GM21367 (cell line): ENCODE data around the gene SASH1.

Experiments
- ATAC-seq: cut with Tn5 transposase; IDR thresholded peaks from one replicate; pipeline ENCODE4 v1.9.1; 2021; ENCODE audit not compliant: unreplicated experiment

The SASH1 gene

DNA sequence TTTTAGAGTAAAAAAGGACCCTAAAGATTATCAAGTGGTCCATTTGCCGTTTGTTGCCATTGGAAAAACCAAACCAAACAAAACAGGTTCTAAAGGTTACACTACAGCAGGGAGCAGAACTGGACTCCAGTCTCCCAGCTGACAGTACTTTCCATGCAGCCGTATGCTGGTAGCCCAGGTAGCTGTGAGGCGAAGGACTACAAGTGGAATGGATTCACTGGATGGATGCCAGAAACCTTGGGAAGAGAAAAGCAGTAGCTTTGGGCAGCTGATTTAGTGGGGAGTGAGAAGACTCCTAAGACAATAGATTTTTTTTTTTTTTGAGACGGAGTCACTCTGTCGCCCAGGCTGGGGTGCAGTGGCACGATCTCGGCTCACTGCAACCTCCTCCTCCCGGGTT lies 88.3 kb downstream of the SASH1 start:
- ATAC-seq, result no peak

DNA sequence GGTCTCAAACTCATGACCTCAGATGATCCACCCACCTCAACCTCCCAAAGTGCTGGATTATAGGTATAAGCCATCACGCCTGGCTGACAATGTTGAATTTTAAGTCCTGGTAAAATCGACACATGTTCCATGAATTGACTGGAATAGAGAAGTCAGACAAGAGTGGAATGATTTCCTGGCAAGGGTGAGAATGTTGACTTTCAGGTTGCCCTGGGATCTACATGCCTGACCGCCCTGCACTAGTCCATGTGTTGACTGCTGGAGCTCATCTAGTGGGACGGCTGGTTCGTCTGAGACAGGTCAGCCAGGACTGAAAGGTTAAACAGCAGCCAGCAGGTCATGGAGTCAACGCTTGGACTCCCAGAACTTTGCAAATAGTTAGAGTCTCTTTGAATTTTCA lies 88.8 kb downstream of the SASH1 start:
- no peak for ATAC-seq

DNA sequence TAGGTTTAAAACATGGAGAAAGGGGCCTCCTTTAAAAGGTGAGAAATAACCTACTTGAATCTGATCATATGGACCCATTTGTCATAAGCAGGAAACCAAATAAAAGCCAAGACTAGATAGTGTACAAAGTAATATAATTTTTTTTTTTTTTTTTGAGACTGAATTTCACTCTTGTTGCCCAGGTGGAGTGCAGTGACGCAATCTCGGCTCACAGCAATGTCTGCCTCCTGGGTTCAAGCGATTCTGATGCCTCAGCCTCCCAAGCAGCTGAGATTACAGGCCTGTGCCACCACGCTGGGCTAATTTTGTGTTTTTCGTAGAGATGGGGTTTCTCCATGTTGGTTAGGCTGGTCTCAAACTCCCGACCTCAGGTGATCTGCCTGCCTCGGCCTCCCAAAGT lies 89.2 kb downstream of the SASH1 start:
- ATAC-seq, result no peak

DNA sequence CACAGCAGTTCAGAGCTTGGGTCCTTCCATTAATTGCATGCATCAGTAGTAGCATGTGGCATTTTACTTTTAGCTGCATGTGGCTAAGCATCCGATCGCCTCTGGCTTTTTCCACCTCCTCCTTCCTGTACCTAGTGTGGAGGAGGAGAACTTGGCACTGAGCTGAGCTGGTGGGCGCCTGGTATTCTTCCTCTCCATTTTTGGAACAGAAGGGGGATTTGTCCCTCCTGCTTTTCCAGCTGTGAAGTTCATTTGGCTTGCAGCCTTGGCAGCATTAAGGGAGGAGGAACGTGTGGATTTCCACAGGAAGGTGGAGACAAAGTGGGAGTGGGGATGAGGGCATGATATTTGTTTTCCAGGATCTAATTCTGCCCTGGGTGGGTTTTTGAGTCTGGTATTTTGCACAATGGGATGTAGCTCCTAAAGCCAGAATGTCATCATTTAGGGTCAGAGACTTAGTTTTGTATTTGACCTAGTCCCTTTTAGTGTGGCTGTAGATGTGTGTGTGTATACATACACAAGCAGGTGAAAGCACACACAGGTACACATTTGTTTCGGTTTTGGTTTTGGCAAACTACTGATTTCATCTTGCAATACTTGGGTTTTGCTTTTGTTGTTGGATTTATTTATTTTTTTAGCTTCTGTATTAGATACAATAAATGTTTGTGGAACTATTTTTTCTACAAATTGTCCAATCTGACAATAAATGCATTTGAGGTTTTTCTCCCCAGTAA lies 90.0 kb downstream of the SASH1 start:
- ATAC-seq, result no peak

DNA sequence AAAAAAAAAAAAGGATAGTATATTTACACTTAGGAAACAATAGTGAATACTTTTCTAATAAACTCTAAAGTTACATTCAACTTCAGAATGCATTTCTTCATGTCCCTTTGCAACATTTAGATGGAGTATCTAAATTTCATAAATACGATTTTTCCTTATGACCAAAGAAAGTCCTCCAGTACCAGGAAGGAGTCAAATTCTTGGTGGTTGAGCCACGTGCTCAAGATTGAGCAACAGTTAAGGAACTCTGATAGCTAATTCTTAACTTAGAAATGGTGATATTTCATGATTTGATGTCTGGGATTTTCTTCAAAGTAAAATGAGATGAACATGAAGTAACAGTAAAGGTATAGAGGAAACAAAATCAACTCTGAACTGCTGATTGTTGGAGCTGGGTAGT lies 92.7 kb downstream of the SASH1 start:
- ATAC-seq, result no peak

DNA sequence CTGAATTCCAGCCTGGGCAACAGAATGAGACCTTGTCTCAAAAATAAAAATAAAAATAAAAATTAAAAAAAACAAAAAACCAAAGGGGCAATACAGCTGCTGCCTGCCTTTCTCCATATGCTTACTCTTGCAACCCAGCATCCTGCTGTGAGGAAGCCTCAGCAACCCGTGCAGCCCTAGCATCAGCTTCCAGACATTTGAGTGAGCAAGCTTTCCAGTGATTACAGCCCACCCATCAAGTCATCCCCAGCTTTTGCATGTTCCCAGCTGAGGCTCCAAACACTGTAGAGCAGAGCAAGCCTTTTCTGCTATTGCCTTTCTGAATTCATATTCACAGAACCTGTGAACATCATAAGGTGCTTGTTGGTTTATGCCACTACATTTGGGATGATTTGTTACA lies 93.8 kb downstream of the SASH1 start:
- no peak for ATAC-seq

DNA sequence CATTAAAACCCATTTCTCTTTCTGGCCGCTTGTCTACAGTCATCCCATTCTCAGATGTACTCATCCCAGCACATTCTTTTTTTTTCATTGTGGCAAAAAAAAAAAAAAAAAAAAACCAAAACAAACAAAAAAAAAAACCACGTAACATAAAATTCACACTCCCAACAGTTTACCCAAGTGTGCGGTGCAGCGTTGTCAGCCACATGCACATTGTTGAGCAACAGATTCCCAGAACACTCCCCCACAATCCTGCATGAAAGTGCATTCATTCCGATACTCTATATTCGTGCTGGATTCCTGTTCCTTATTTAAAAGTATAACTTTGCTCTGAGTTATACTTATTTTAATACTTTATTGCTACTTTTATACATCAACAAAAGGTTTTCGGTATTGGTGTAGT lies 96.0 kb downstream of the SASH1 start:
- no peak for ATAC-seq

DNA sequence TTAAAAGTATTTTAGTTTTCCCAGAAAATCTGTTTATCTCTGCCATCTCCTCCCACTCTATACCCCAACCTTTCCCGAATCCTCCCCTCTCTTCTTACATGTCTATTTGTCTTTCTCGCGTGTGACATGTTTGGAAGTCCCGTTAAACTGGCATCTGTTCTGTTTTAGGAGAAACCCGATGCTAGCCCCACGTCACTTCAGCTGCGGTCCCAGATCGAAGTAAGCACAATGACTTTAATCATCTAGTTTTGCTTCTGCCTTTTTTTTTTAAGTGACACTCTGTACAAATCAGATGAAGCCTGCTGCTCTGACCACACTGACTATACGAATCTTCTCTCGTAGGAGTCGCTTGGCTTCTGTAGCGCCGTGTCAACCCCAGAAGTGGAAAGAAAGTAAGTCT lies 97.4 kb downstream of the SASH1 start:
- ATAC-seq, result no peak

DNA sequence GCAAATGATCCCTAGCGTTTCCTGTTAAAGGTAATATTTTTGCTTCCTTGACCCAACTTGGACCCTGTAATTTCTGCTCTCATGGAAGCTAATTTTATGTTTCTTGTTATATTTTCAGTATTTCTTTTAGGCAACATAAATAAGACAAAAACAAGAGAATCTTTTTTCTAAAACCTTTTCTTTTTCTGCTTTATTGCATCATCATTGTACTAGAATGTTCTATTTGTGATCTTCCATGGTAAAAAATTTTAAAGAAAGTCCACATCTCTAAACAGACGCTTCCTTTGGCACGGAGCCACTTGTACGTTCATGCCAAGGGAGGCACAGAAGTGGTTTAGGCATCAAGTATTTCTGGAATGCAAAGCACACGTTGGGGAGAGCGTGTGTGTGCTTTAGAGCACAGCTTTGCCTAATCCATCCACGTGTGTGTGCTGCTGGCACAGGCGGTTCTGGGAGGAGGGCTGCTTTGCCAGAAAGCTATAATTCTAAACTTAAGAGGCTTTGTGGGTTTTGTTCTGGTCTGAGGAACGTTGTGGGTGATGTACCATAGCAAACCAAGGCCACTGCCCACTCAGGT lies 98.3 kb downstream of the SASH1 start:
- no peak for ATAC-seq

DNA sequence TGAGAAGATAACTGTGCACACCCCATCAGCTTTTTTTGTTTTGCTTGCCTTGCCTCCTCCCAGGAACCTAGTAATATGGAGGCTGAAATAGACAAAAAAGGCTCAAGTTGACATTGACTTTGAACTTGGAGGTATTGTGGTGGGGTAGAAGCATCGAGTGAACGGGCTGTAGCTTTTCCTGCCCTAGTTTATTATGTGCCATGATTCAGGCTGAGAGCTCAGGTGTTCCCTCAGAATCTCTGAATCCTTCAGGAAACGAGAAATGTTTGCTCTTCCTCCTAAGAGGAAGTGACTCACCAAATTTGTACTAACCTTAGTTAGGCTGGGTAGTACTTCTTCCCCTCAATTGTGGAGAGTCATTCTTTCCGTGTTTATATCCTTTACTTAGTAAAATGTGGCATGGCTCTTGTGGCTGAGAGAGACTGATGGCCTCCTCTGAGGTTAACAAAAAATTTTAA lies 98.8 kb downstream of the SASH1 start:
- ATAC-seq, result peak; percentile 64

DNA sequence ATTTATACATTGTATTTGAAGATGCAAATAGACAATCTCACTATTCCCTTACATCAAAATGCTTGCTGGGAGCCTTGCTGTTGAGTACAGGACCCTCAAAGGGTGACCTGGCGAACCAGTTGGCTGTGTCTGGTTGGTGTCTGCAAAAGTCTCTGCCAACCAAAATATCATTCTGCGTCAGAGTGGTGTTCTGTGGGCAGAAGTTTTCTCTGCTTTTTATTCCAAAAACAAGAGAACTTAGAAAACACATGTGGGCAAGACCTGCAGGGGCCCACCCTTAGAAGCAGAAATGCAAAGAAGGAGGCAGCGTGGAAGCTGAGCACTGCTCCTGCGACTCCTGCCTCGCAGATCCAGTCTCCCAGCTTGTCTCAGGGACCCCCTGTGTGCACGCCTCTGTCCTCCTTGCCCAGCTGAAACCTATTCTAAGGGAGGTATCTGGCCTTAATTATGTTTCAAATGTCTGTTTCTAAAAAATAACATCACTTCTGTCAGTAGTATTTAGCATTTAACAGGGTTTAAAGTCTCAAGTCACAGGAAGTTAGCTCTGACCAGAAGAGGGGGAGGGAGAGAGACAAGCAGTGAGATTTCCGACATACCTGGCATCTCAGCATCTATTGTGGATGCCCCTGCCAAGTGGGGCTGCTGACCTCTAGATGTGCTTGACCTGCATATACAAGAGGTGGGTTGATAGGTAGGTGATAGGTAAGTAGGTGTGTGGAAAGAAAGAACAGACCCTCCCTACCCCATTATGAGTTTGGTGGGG lies 101.3 kb downstream of the SASH1 start:
- no peak for ATAC-seq

DNA sequence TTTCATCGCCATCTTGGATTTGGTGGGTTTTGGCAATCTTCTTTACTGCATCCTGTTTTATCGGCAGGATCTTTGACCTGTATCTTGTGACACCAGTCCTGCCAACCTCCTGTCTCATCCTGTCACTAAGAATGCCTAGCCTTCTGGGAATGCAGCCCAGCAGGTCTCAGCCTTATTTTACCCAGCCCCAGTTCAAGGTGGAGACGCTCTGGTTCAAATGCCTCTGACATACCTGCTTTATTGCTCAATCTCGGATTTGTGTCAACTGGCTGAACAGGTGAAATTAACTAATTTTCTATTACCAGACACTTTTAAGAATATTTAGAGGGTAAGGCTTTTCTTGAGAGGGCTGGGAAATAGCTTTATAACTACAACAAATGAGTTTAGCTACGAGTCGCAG lies 102.5 kb downstream of the SASH1 start:
- no peak for ATAC-seq

DNA sequence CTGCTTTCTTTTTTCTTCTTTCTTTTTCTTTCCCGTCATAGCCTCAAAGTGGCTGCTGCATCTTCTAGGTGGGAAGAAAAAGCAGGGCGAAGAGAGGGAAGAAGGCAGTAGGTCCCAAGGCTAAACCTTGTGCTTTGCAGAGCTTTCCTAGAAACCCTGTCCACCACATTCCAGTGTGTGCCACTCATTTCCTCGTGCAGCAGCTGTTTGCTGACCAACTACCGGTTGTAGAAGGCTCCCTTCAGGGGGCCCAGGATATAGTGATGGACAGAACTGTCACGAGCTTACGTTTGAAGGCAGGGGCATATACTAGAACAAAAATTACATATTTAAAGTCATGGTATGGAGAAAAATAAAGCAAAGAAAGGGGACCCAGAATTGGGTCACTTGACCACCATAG lies 103.0 kb downstream of the SASH1 start:
- ATAC-seq, result no peak

DNA sequence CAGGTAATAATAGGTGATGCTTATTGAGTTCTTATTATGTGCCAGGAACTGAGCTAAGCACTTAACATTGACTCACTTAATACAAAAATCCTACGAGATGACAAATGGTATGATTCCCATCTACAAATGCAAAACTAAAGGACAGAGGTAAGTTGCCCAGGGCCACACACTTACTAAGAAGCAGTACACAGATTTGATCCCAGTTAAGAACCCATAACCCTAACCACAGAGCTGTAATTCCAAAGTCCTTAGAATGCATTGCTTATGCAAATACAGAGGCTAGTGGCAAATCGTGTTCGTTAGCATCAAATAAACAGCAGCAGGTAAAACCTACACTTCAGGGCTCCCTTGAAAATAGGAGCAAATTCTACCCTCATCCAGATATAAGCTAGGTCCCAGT lies 104.0 kb downstream of the SASH1 start:
- ATAC-seq, result no peak

DNA sequence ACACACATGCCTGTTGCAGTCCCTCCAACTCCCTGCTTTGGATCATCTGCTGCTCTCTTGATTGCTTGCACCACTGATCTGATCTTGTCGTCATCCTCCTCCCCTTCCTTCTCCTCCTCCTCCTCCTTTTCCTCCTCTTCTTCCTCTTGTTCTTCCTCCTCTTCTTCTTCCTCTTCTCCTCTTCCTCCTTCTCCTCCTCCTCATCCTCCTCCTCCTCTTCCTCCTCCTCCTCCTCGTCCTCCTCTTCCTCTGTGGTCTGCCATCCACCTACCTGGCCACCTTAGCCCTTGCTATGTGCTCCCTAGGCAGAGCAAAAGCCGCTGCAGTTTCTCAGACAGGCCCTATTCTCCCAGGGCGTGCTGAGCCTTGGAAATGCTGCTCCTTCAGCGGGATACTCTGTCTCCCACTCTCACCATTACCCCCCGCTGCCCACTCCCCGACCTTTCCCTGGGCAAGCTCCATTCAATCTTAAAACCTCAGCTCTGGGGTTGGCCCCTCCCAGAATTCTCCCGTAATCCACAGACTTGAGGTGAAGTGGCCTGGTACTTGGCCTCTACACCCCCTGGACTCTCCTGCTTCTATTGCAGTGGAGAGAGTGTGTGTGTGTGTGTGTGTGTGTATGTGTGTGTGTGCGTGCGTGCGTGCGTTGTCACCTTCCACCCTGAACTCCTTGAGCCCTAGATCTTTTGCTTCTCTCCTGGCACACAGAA lies 105.0 kb downstream of the SASH1 start:
- no peak for ATAC-seq

DNA sequence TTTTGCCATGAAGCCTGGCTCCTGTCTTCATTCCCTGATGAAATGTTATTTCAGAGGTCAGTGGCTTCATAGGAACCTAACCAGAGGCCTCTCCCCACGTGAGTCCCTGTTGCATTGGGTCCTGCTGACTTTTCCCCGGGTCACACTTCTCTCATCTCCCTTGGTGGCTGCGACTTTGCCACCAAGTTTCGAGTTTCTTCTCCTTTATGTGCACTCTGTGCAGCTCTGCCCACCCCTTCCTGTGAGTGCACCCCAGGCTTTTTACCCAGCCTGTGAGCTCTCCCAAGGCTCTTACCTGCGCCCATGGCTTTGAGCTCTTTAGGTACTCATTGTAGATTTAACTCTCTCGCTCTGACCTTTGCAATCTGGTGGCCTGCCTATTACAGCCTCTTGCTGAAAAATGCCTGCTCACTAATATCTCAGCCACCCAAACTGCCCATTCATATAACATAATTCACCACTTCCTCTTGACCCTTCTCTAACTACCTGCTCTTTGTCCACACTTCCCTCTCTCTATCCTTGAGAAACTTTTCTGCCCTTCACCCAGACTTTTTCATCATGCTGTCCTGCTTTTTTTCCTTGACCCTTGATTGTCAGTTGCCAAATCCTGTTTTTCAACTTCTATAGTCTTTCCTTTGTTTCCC lies 105.9 kb downstream of the SASH1 start:
- ATAC-seq, result no peak

DNA sequence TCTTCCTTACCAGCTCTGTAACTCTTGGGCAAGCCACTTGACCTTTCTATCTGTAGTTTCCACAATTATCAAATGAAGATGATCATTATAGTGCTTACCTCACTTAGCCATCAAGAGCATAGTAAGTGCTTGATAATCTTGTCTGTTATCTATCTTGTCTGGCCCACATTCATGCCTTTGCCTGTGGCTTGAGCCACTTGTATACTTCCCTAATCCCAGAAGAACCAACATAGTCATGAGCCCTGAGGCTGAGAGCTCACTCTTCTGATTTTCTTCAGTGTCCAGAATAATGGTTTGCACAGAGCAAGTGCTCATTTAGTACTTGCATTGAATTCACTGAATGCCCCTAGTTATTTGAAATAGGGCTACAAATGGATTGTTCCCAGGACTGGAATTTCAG lies 108.2 kb downstream of the SASH1 start:
- ATAC-seq, result no peak

DNA sequence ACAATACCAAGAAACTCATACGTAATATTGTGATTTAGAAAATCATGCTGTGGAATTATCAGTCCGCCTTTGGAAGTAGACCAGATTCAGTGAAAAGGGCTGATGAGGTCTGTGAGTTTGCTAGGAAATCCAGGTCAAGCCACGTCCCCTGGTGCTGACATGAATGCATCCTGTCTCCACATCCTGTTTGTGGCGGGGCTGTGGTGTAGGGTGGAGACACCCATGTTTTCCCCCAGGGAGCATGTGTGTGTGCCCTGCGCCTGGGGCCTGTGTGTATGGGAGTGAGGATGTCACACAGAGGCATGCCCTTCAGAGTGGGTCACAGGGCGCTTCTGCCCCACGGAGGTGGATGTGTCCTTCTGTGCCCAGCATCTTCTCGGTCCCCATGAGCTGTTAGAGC lies 109.1 kb downstream of the SASH1 start:
- ATAC-seq, result no peak

DNA sequence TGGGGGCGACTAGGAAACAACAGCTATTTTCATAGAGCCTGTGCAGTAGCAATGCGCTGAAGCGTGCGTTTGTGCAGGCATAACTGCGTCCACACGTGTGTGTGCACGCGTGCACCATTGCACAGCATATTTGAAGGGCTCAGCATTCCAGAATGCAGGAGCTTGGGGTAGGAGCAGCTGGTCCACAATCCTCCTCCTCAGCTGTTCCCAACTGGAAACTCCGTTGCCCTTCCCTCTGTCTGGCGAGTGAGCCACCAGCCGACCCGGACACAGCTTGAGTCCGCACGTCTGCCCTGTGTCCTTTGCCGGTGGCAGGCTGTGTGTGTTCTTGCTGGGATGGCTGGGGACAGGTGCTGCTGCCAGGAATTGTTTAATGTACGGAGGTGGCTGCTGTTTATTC lies 110.2 kb downstream of the SASH1 start:
- no peak for ATAC-seq

DNA sequence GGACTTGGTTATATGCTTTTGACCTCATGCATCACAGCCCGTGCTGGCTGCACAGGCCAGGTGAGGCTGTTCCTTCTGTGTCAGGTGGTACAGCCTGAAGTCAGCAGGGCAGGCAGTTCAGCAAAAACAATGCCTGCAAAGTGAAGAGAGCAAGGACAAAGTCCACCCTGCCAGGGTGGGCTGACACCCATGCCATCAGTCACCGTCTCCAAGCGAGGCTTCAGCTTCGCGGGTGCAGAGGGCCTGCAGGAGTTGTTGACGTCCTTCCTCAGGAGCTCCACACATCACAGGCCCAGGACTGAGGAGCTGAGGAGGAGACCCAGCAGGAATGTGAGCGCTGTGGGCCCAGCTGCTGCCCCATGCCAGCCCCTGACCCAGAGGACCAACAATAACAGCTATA lies 111.3 kb downstream of the SASH1 start:
- no peak for ATAC-seq

DNA sequence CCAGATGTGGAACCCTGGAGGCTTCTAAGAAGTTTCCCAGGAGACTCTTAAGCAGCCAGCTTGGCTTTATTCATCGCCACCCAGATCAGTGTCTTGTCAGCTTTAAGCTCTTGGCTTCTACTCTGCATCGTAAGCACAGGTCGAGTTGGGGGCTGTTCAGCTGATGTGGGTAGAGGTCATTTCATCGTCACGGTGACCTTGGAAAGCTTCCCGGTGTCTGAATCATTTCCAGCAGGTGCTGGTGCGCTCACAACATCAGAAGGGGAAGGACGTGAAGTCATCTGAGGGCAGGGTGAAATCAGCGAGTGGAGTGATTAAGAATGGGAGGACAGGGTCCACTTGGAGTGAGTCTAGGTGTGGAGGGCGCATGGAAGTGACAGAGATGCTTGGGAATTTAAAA lies 112.6 kb downstream of the SASH1 start:
- no peak for ATAC-seq
